CD4-positive, alpha-beta T cell (primary cell): Measurements from ENCODE around the gene USH1C. TPM values are rescaled to one million over a fixed set of nuclear protein-coding genes. Genes with fewer than 3 reads are reported as not detected.

ENCODE experiments used
- ATAC-seq: fragments of 200-7000 bp; cut with Tn5 transposase; one replicate; pipeline ENCODE4 v1.10.0; 2022; ENCODE audit warnings: mild to moderate bottlenecking; ENCODE audit not compliant: poor library complexity
- CTCF ChIA-PET: fragments of 350-600 bp; sonication (Branson Sonifier 250); formaldehyde crosslinking; loops from one replicate; lab custom pipeline; 2021; ENCODE audit warnings: antibody characterized with exemption, inconsistent platforms; lab: Charles Lee
- POLR2A ChIA-PET: fragments of 350-600 bp; sonication (Branson Sonifier 250); formaldehyde crosslinking; loops from one replicate; lab custom pipeline; 2021; ENCODE audit warnings: antibody characterized with exemption, inconsistent platforms; lab: Charles Lee
- DNase-seq, 14 experiments: peaks; one replicate each; pipeline ENCODE4 v3.0.0-alpha.2; 2013 to 2020; ENCODE audit warnings: mixed read lengths in 2 of 14
- H3K27ac ChIP-seq, 2 donors: one replicate each; pipeline versions ENCODE4 v1.5.1 to v1.7.0; 2013; ENCODE audit warnings: low read length in 2 of 2, low read depth in 1 of 2, mild to moderate bottlenecking in 1 of 2
- H3K27me3 ChIP-seq, 2 experiments: 1 replicate in 1 of 2; 2 replicates in 1 of 2; pipeline versions ENCODE4 v1.6.1 to v1.7.0; 2013; ENCODE audit warnings: low read length in 2 of 2, control low read depth in 1 of 2, mild to moderate bottlenecking in 1 of 2, moderate library complexity in 1 of 2; ENCODE audit not compliant: insufficient read depth in 2 of 2, control insufficient read depth in 1 of 2
- H3K36me3 ChIP-seq: one replicate; pipeline ENCODE4 v1.6.1; 2013; ENCODE audit warnings: low read length, control low read depth; ENCODE audit not compliant: insufficient read depth
- H3K4me1 ChIP-seq: one replicate; pipeline ENCODE4 v1.6.1; 2013; ENCODE audit warnings: low read length, control low read depth; ENCODE audit not compliant: insufficient read depth
- H3K4me3 ChIP-seq: one replicate; pipeline ENCODE4 v1.5.1; 2013; ENCODE audit warnings: mild to moderate bottlenecking, low read length, moderate library complexity
- H3K9me3 ChIP-seq, 2 experiments: 1 replicate in 1 of 2; 2 replicates in 1 of 2; pipeline versions ENCODE4 v1.6.1 to v1.7.0; 2013; ENCODE audit warnings: low read length in 2 of 2, mild to moderate bottlenecking in 2 of 2, control low read depth in 1 of 2, moderate library complexity in 1 of 2; ENCODE audit not compliant: control insufficient read depth in 1 of 2, insufficient read depth in 1 of 2
- H3K27ac Mint-ChIP-seq: one replicate; pipeline ENCODE4 v1.8.0; 2020; ENCODE audit warnings: mixed read lengths
- H3K27me3 Mint-ChIP-seq: one replicate; pipeline ENCODE4 v1.8.0; 2021; ENCODE audit warnings: mixed read lengths
- H3K36me3 Mint-ChIP-seq: one replicate; pipeline ENCODE4 v1.8.0; 2021; ENCODE audit warnings: low read depth, mixed read lengths
- H3K4me1 Mint-ChIP-seq: one replicate; pipeline ENCODE4 v1.8.0; 2021; ENCODE audit warnings: low read depth, mixed read lengths
- H3K4me3 Mint-ChIP-seq: one replicate; pipeline ENCODE4 v1.8.0; 2020; ENCODE audit warnings: mild to moderate bottlenecking, mixed read lengths
- H3K9me3 Mint-ChIP-seq: one replicate; pipeline ENCODE4 v1.8.0; 2020; ENCODE audit warnings: mixed read lengths
- CTCF ChIP-seq: fragments of 200-600 bp; IDR thresholded peaks from one replicate; pipeline ENCODE4 v1.8.0; 2022; ENCODE audit warnings: antibody characterized with exemption, mild to moderate bottlenecking
- intact Hi-C, 2 experiments: fragments of 100-400 bp; cut with DNase I in 1 of 2; cut with micrococcal nuclease in 1 of 2; formaldehyde crosslinking; loops; one replicate each; pipeline versions ENCODE4 v1.15.1 to v1.9.0; 2023 to 2025; cut with DNase I, micrococcal nuclease
- total RNA-seq, 174 experiments: library from RNA in 2 of 174; stranded (reverse) in 2 of 174; gene quantifications; one replicate each; pipeline ENCODE4 v1.2.3 and lab custom pipeline; 2021 to 2026

USH1C gene
- total RNA-seq, 2 experiments from 2014 or later, result not detected

GRCh38 chr11:17496406-17496805 is 47.8 kb downstream of the USH1C start:
- Histone ChIP-seq H3K4me1 (no peaks in the 10 kb centered on the region), H3K27me3 (no peaks in the 10 kb centered on the region), H3K27ac (no peak overlapping the region), H3K4me3 (no peak overlapping the region), H3K36me3 (no peaks in the 10 kb centered on the region), H3K9me3 (no peaks in the 10 kb centered on the region)
- intact Hi-C loops, result no loop called here
- H3K27me3 Mint-ChIP-seq, result peaks cover 4% of the 10 kb centered on the region
- DNase-seq (no peak), ATAC-seq (no peak)
- no peak overlapping the region for H3K27ac Mint-ChIP-seq
- CTCF ChIA-PET, result no interaction called here
- H3K36me3 Mint-ChIP-seq, result no peaks in the 10 kb centered on the region
- H3K4me3 Mint-ChIP-seq, result no peak overlapping the region
- no peak for TF ChIP-seq CTCF
- H3K4me1 Mint-ChIP-seq, result no peaks in the 10 kb centered on the region
- no peaks in the 10 kb centered on the region for H3K9me3 Mint-ChIP-seq
- POLR2A ChIA-PET, result no interaction called here

- ATAC-seq (no peak), DNase-seq (no peak)
- ChIA-PET POLR2A (no interaction called here), CTCF (no interaction called here)
- H3K9me3 Mint-ChIP-seq, result no peaks in the 10 kb centered on the region
- H3K27ac Mint-ChIP-seq, result no peak overlapping the region
- Histone ChIP-seq H3K4me1 (no peaks in the 10 kb centered on the region), H3K27me3 (peaks cover 0 to 2% of the 10 kb centered on the region in 2 experiments), H3K4me3 (no peak overlapping the region), H3K27ac (no peak overlapping the region), H3K9me3 (no peaks in the 10 kb centered on the region), H3K36me3 (no peaks in the 10 kb centered on the region)
- peaks cover 19% of the 10 kb centered on the region for H3K27me3 Mint-ChIP-seq
- TF ChIP-seq CTCF, result no peak
- H3K36me3 Mint-ChIP-seq, result no peaks in the 10 kb centered on the region
- no peaks in the 10 kb centered on the region for H3K4me1 Mint-ChIP-seq
- intact Hi-C loops, result no loop called here
- no peak overlapping the region for H3K4me3 Mint-ChIP-seq
Observed at GRCh38 chr11:17494019-17494418, 50.2 kb downstream of the USH1C start.

- POLR2A ChIA-PET, result no interaction called here
- ATAC-seq, result no peak
- DNase-seq, result no peak
- Histone ChIP-seq H3K27ac (no peak overlapping the region), H3K36me3 (no peaks in the 10 kb centered on the region), H3K4me3 (no peak overlapping the region), H3K27me3 (peaks cover 0 to 4% of the 10 kb centered on the region in 2 experiments), H3K4me1 (no peaks in the 10 kb centered on the region), H3K9me3 (no peaks in the 10 kb centered on the region)
- peaks cover 37% of the 10 kb centered on the region for H3K27me3 Mint-ChIP-seq
- H3K27ac Mint-ChIP-seq, result no peak overlapping the region
- H3K4me1 Mint-ChIP-seq, result no peaks in the 10 kb centered on the region
- no peaks in the 10 kb centered on the region for H3K9me3 Mint-ChIP-seq
- TF ChIP-seq CTCF, result no peak
- H3K36me3 Mint-ChIP-seq, result no peaks in the 10 kb centered on the region
- CTCF ChIA-PET, result no interaction called here
- intact Hi-C loops, result no loop called here
- no peak overlapping the region for H3K4me3 Mint-ChIP-seq
Observed at GRCh38 chr11:17490938-17491337, 53.3 kb downstream of the USH1C start.
